Endothelial cell of umbilical vein (primary cell): ENCODE data around the gene CMTM8. TPM values are rescaled to one million over a fixed set of nuclear protein-coding genes. Genes with fewer than 3 reads are reported as not detected.
A peak's percentile ranks its signal among the peaks of the same experiment; 100 is the strongest.

Experiments
- BruUV-seq: library from RNA; stranded (reverse); fragments of 400-500 nt; replicated peaks from 2 replicates; lab custom pipeline; 2021; lab: Mats Ljungman, UMichigan
- CTCF ChIA-PET: fragments of 300-600, 350-600 bp; sonication (Branson Sonifier 250); formaldehyde crosslinking; loops from one replicate; lab custom pipeline; 2021; ENCODE audit warnings: antibody characterized with exemption, inconsistent platforms; lab: Charles Lee
- POLR2A ChIA-PET: fragments of 300-600, 350-600 bp; sonication (Branson Sonifier 250); formaldehyde crosslinking; loops from one replicate; lab custom pipeline; 2021; ENCODE audit warnings: antibody characterized with exemption, inconsistent platforms; lab: Charles Lee
- DNase-seq: peaks from one replicate; pipeline ENCODE4 v3.0.0-alpha.2; 2011; ENCODE audit warnings: low read depth, low spot score
- FAIRE-seq: peaks from 2 replicates; lab custom pipeline; 2011; peaks lifted over from hg19 to GRCh38; lab: Jason Lieb, UNC
- H2AFZ ChIP-seq: 2 replicates; pipeline ENCODE4 v1.6.0; 2012; ENCODE audit warnings: low read depth, low read length, control low read depth, inconsistent platforms
- H3K27ac ChIP-seq: 2 replicates; pipeline ENCODE4 v1.5.1; 2011; ENCODE audit warnings: low read depth, mild to moderate bottlenecking, control low read depth, low read length, moderate library complexity; ENCODE audit not compliant: insufficient read depth
- H3K27me3 ChIP-seq, 2 experiments: 2 replicates each; pipeline versions ENCODE4 v1.6.0 to v1.6.1; 2011; ENCODE audit warnings: low read length in 2 of 2, mixed read lengths in 1 of 2; ENCODE audit not compliant: control insufficient read depth in 2 of 2, insufficient read depth in 2 of 2
- H3K36me3 ChIP-seq, 2 experiments: 2 replicates in 1 of 2; 3 replicates in 1 of 2; pipeline ENCODE4 v1.5.1; 2011; ENCODE audit warnings: low read length in 2 of 2, mild to moderate bottlenecking in 1 of 2, moderate library complexity in 1 of 2; ENCODE audit not compliant: control insufficient read depth in 2 of 2, insufficient read depth in 2 of 2; ENCODE audit errors: extremely low read depth in 1 of 2
- H3K4me1 ChIP-seq: 3 replicates; pipeline ENCODE4 v1.5.1; 2011; ENCODE audit warnings: mild to moderate bottlenecking, low read length; ENCODE audit not compliant: control insufficient read depth, insufficient read depth; ENCODE audit errors: extremely low read depth
- H3K4me2 ChIP-seq: 2 replicates; pipeline ENCODE4 v1.6.1; 2011; ENCODE audit warnings: low read length, control low read depth, mixed read lengths; ENCODE audit not compliant: insufficient read depth
- H3K4me3 ChIP-seq, 3 experiments: fragments of 200-600 bp in 1 of 3; sonication (generic), shearing (Covaris generic) in 1 of 3; replicated peaks in 1 of 3; 2 replicates each; pipeline ENCODE4 v1.5.1; 2011 to 2016; ENCODE audit warnings: control low read depth in 3 of 3, low read length in 3 of 3, mild to moderate bottlenecking in 2 of 3, inconsistent platforms in 1 of 3, low read depth in 1 of 3, moderate library complexity in 1 of 3; ENCODE audit not compliant: insufficient read depth in 1 of 3
- H3K79me2 ChIP-seq: 2 replicates; pipeline ENCODE4 v1.6.0; 2012; ENCODE audit warnings: low read length, inconsistent platforms; ENCODE audit not compliant: control insufficient read depth, insufficient read depth
- H3K9ac ChIP-seq: replicated peaks from 2 replicates; pipeline ENCODE3; 2011; ENCODE audit warnings: low read length, control low read depth; ENCODE audit not compliant: insufficient read depth; ENCODE audit errors: extremely low read depth
- H3K9me1 ChIP-seq: replicated peaks from 3 replicates; pipeline ENCODE4 v1.6.0; 2011; ENCODE audit warnings: mild to moderate bottlenecking, low read length; ENCODE audit not compliant: control insufficient read depth, insufficient read depth; ENCODE audit errors: extremely low read depth
- H3K9me3 ChIP-seq: replicated peaks from 2 replicates; pipeline ENCODE4 v1.5.1; 2012; ENCODE audit warnings: low read length, inconsistent platforms; ENCODE audit not compliant: control insufficient read depth, insufficient read depth
- H4K20me1 ChIP-seq: replicated peaks from 2 replicates; pipeline ENCODE3; 2011; ENCODE audit warnings: mild to moderate bottlenecking, low read length; ENCODE audit not compliant: control insufficient read depth, insufficient read depth; ENCODE audit errors: extremely low read depth
- CTCF ChIP-seq, 2 donors: IDR thresholded peaks; 1 replicate in 1 of 2; 2 replicates in 1 of 2; pipeline ENCODE4 v1.5.1; 2011; ENCODE audit warnings: low read length in 2 of 2, mild to moderate bottlenecking in 2 of 2, moderate library complexity in 2 of 2, control low read depth in 1 of 2, inconsistent platforms in 1 of 2, low read depth in 1 of 2; ENCODE audit not compliant: insufficient read depth in 1 of 2; ENCODE audit errors: extremely low read depth in 1 of 2
- EZH2 ChIP-seq: IDR thresholded peaks from 2 replicates; pipeline ENCODE4 v1.6.1; 2012; ENCODE audit warnings: borderline replicate concordance, low read depth, mild to moderate bottlenecking, moderate library complexity, low read length, inconsistent platforms; ENCODE audit not compliant: severe bottlenecking
- FOS ChIP-seq: IDR thresholded peaks from 2 replicates; pipeline ENCODE4 v1.6.1; 2011; ENCODE audit warnings: mild to moderate bottlenecking, low read length, moderate library complexity, borderline replicate concordance; ENCODE audit not compliant: insufficient read depth
- GATA2 ChIP-seq: IDR thresholded peaks from 2 replicates; pipeline ENCODE4 v1.7.0; 2011; ENCODE audit warnings: low read depth, mild to moderate bottlenecking, moderate library complexity, mixed read lengths, low read length; ENCODE audit not compliant: insufficient read length, insufficient read depth
- JUN ChIP-seq: IDR thresholded peaks from 2 replicates; pipeline ENCODE4 v1.6.1; 2011; ENCODE audit warnings: borderline replicate concordance, low read depth; ENCODE audit not compliant: insufficient read length, insufficient read depth
- MAX ChIP-seq: IDR thresholded peaks from 2 replicates; pipeline ENCODE4 v1.6.1; 2011; ENCODE audit not compliant: insufficient read depth, insufficient read length
- MYC ChIP-seq: IDR thresholded peaks from one replicate; pipeline ENCODE4 v1.6.1; 2011; ENCODE audit warnings: mild to moderate bottlenecking, low read depth, low read length
- POLR2A ChIP-seq: IDR thresholded peaks from 2 replicates; pipeline ENCODE4 v1.6.1; 2012; ENCODE audit warnings: low read depth, mild to moderate bottlenecking, control low read depth, low read length
- POLR2AphosphoS5 ChIP-seq: IDR thresholded peaks from 2 replicates; pipeline ENCODE4 v1.6.1; 2012; ENCODE audit warnings: low read depth, mild to moderate bottlenecking, control low read depth, low read length, moderate library complexity; ENCODE audit not compliant: insufficient read depth
- dilution Hi-C: fragments of 300-500 bp; cut with MboI; formaldehyde crosslinking; loops from one replicate; pipeline ENCODE4 v1.15.0; 2019; ENCODE audit warnings: low sequenced_read_pairs; ENCODE audit not compliant: extremely low pct_ligation_motif_present
- intact Hi-C: fragments of 100-400 bp; cut with micrococcal nuclease; formaldehyde crosslinking; loops from one replicate; pipeline ENCODE4 v1.10.0; 2022
- polyA plus RNA-seq, 4 experiments: library from polyadenylated mRNA; depleted of rRNA in 3 of 4; stranded (reverse) in 3 of 4; unstranded in 1 of 4; fragments of >200 nt; gene quantifications; 2 replicates each; pipeline versions ENCODE4 v1.2.1 to v1.2.3, GENCODE V29; 2011 to 2012; ENCODE audit warnings: missing spikeins in 1 of 4
- total RNA-seq: library from RNA; stranded (reverse); gene quantifications from 2 replicates; pipeline ENCODE4 v1.2.3, GENCODE V29; 2021

CMTM8 gene
- total and polyA plus RNA-seq, 2 donors (not counting 3 experiments of a cell fraction or from before 2014, with no cell fraction given): 7.3 to 11.9 TPM

- Histone ChIP-seq H3K9me3 (no peaks in the 10 kb centered on the region), H4K20me1 (no peaks in the 10 kb centered on the region), H3K9ac (no peak overlapping the region), H3K27me3 (no peaks in the 10 kb centered on the region), H3K4me3 (no peak overlapping the region), H3K36me3 (no peaks in the 10 kb centered on the region), H3K27ac (no peak overlapping the region), H3K9me1 (no peaks in the 10 kb centered on the region), H3K79me2 (no peaks in the 10 kb centered on the region), H3K4me1 (no peaks in the 10 kb centered on the region), H3K4me2 (no peak overlapping the region), H2AFZ (no peak overlapping the region)
- FAIRE-seq (peak; percentile 37), DNase-seq (peak; percentile 67)
- intact Hi-C loops (no loop called here), dilution Hi-C loops (no loop called here)
- TF ChIP-seq MAX (no peak), EZH2 (no peak), CTCF (IDR thresholded peaks at IDR 0.05; ENCODE audit: extremely low read depth in 1 of 2, insufficient read depth in 1 of 2, low read depth in 1 of 2, low read length in 2 of 2) (no peak), FOS (no peak), JUN (no peak), MYC (no peak), POLR2A (no peak), GATA2 (no peak), POLR2AphosphoS5 (no peak)
- no TSS peak for BruUV-seq
- ChIA-PET CTCF (interaction anchor here (1.1 kb wide), 1 partner anchor 25 kb away, joined by 3 read pairs; no protein-coding TSS in a partner anchor), POLR2A (no interaction called here)
These were observed 82.8 kb downstream of the CMTM8 start for GRCh38 chr3:32321095-32321790.
